GM23338 (cell line): ENCODE data around the gene ELFN1.

Experiments
- CREB1 ChIP-seq: fragments of 250-450 bp; sonication (Bioruptor Pico); IDR thresholded peaks from 2 replicates; pipeline ENCODE4 v1.5.0; 2020; ENCODE audit warnings: low read depth, mild to moderate bottlenecking, moderate library complexity
- EZH2 ChIP-seq: fragments of 200-600 bp; sonication (generic); IDR thresholded peaks from one replicate; pipeline ENCODE4 v1.8.0; 2017; ENCODE audit warnings: antibody characterized with exemption, mild to moderate bottlenecking, low read depth; ENCODE audit not compliant: unreplicated experiment
- EZH2phosphoT487 ChIP-seq: fragments of 200-600 bp; sonication (generic); IDR thresholded peaks from one replicate; pipeline ENCODE4 v1.8.1; 2018; ENCODE audit warnings: antibody characterized with exemption; ENCODE audit not compliant: unreplicated experiment
- NANOG ChIP-seq: IDR thresholded peaks from 2 replicates; pipeline ENCODE4 v1.6.1; 2016; ENCODE audit warnings: antibody characterized with exemption, borderline replicate concordance
- POLR2AphosphoS5 ChIP-seq: IDR thresholded peaks from 2 replicates; pipeline ENCODE4 v1.6.1; 2016; ENCODE audit warnings: antibody characterized with exemption, low read depth
- ZNF114 ChIP-seq: fragments of 250-450 bp; sonication (Bioruptor Pico); IDR thresholded peaks from 2 replicates; pipeline ENCODE4 v1.5.0; 2020; ENCODE audit warnings: mild to moderate bottlenecking, moderate library complexity
- ZNF462 ChIP-seq: fragments of 250-450 bp; sonication (Bioruptor Pico); IDR thresholded peaks from 2 replicates; pipeline ENCODE4 v1.5.0; 2020; ENCODE audit warnings: mild to moderate bottlenecking, moderate library complexity
- TF ChIP-seq, protein P1 (sequence below), 2 experiments: fragments of 200-600 bp in 1 of 2; sonication (generic) in 1 of 2; conservative IDR thresholded peaks; 2 replicates each; pipeline versions ENCODE4 v1.5.1 to v1.6.1; 2016 to 2017; ENCODE audit warnings: antibody characterized with exemption in 2 of 2, low read depth in 2 of 2, mild to moderate bottlenecking in 2 of 2, moderate library complexity in 1 of 2
- TF ChIP-seq, protein P2 (sequence below): IDR thresholded peaks from one replicate; pipeline ENCODE4 v1.6.1; 2018; ENCODE audit warnings: antibody characterized with exemption; ENCODE audit not compliant: unreplicated experiment
- TF ChIP-seq, protein P3 (sequence below): IDR thresholded peaks from 2 replicates; pipeline ENCODE4 v1.6.1; 2016; ENCODE audit warnings: antibody characterized with exemption

- TF ChIP-seq, protein P1, sequence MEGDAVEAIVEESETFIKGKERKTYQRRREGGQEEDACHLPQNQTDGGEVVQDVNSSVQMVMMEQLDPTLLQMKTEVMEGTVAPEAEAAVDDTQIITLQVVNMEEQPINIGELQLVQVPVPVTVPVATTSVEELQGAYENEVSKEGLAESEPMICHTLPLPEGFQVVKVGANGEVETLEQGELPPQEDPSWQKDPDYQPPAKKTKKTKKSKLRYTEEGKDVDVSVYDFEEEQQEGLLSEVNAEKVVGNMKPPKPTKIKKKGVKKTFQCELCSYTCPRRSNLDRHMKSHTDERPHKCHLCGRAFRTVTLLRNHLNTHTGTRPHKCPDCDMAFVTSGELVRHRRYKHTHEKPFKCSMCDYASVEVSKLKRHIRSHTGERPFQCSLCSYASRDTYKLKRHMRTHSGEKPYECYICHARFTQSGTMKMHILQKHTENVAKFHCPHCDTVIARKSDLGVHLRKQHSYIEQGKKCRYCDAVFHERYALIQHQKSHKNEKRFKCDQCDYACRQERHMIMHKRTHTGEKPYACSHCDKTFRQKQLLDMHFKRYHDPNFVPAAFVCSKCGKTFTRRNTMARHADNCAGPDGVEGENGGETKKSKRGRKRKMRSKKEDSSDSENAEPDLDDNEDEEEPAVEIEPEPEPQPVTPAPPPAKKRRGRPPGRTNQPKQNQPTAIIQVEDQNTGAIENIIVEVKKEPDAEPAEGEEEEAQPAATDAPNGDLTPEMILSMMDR (conservative IDR thresholded peaks at IDR 0.05; ENCODE audit: low read depth in 2 of 2) = no peak
- TF ChIP-seq ZNF114 (no peak), POLR2AphosphoS5 (no peak), CREB1 (no peak), EZH2 (no peak), EZH2phosphoT487 (no peak), ZNF462 (CRISPR knock-in tag) (no peak), NANOG (no peak)
- TF ChIP-seq, protein P2, sequence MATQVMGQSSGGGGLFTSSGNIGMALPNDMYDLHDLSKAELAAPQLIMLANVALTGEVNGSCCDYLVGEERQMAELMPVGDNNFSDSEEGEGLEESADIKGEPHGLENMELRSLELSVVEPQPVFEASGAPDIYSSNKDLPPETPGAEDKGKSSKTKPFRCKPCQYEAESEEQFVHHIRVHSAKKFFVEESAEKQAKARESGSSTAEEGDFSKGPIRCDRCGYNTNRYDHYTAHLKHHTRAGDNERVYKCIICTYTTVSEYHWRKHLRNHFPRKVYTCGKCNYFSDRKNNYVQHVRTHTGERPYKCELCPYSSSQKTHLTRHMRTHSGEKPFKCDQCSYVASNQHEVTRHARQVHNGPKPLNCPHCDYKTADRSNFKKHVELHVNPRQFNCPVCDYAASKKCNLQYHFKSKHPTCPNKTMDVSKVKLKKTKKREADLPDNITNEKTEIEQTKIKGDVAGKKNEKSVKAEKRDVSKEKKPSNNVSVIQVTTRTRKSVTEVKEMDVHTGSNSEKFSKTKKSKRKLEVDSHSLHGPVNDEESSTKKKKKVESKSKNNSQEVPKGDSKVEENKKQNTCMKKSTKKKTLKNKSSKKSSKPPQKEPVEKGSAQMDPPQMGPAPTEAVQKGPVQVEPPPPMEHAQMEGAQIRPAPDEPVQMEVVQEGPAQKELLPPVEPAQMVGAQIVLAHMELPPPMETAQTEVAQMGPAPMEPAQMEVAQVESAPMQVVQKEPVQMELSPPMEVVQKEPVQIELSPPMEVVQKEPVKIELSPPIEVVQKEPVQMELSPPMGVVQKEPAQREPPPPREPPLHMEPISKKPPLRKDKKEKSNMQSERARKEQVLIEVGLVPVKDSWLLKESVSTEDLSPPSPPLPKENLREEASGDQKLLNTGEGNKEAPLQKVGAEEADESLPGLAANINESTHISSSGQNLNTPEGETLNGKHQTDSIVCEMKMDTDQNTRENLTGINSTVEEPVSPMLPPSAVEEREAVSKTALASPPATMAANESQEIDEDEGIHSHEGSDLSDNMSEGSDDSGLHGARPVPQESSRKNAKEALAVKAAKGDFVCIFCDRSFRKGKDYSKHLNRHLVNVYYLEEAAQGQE = no peak
- TF ChIP-seq, protein P3, sequence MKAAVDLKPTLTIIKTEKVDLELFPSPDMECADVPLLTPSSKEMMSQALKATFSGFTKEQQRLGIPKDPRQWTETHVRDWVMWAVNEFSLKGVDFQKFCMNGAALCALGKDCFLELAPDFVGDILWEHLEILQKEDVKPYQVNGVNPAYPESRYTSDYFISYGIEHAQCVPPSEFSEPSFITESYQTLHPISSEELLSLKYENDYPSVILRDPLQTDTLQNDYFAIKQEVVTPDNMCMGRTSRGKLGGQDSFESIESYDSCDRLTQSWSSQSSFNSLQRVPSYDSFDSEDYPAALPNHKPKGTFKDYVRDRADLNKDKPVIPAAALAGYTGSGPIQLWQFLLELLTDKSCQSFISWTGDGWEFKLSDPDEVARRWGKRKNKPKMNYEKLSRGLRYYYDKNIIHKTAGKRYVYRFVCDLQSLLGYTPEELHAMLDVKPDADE = no peak
These were observed 26.6 kb upstream of the ELFN1 start for GRCh38 chr7:1643270-1644092.
